ENCODE results near the gene POLK. TPM values are rescaled to one million over a fixed set of nuclear protein-coding genes. Genes with fewer than 3 reads are reported as not detected.

Gene POLK
- total and polyA plus RNA-seq, 7 experiments from 2014 or later, result 16.7 to 36.6 (median 23.0) TPM

DNA sequence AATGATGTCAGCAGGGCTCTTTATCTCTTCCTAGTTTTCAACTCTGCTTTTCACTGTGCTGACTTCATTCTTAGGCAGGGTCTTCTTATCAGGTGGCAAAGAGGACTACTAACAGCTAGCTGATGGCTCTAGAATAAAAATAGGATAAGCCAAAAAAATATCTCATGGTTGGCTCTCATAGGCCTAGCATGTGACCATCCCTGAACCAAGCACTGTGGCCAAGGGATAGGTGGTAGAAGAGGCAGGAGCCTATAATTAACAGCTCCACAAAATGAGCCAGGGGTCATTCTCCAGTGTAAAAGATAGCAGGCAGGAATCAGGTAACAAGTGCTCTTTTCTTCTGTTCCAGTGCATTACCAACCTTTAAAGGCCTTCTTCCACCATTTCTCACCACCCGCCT is 120.6 kb downstream of the POLK start:
- no peak for ATAC-seq
- Mint-ChIP-seq H3K27me3 (no peaks in the 10 kb centered on the region), H3K36me3 (peaks cover 0 to 16% (median 0%) of the 10 kb centered on the region in 5 donors), H3K27ac (no peak overlapping the region), H3K4me3 (no peak overlapping the region), H3K9me3 (peaks cover 0 to 6% (median 0%) of the 10 kb centered on the region in 11 donors), H3K4me1 (no peaks in the 10 kb centered on the region)
- no peak for DNase-seq
- H3K27ac ChIP-seq (ENCODE audit: low read depth, low read length), result no peak overlapping the region
- H3K36me3 ChIP-seq (ENCODE audit: control insufficient read depth in 2 of 3, insufficient read depth in 3 of 3, low read length in 3 of 3), result no peaks in the 10 kb centered on the region
- H3K4me1 ChIP-seq (ENCODE audit: control insufficient read depth in 2 of 2, insufficient read depth in 2 of 2, low read length in 2 of 2), result no peaks in the 10 kb centered on the region
- POLR2A ChIA-PET, result no interaction called here
- no peaks in the 10 kb centered on the region for H3K9me3 ChIP-seq (ENCODE audit: control insufficient read depth in 2 of 3, low read length in 3 of 3)
- intact Hi-C loops (cut with micrococcal nuclease), result no loop called here
- CTCF ChIA-PET, result no interaction called here
- H3K27me3 ChIP-seq (ENCODE audit: control insufficient read depth in 2 of 2, insufficient read depth in 2 of 2, low read length in 2 of 2), result no peaks in the 10 kb centered on the region
- H3K4me3 ChIP-seq (ENCODE audit: low read length), result no peak overlapping the region

DNA sequence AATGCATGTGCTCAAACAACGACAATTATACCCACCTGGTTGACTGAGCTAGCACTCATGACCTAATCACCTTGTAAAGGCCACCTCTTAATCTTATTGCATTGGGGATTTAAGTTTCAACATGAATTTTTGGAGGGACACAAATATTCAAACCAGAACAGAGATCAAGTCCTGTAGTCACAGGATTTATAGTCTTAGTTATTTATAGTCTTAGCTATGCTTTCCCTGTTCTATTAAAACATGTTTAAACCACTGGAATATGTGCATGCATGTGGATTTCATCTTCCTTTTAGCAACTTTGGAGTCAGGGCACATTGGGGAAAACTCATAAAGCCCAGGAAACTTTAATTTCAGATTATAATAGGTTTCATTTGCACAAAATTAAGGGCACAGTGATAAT is 126.3 kb downstream of the POLK start:
- Histone ChIP-seq H3K4me1 (ENCODE audit: control insufficient read depth in 2 of 2, insufficient read depth in 2 of 2, low read length in 2 of 2) (no peaks in the 10 kb centered on the region), H3K27ac (ENCODE audit: low read depth, low read length) (no peak overlapping the region), H3K27me3 (ENCODE audit: control insufficient read depth in 2 of 2, insufficient read depth in 2 of 2, low read length in 2 of 2) (no peaks in the 10 kb centered on the region), H3K9me3 (ENCODE audit: control insufficient read depth in 2 of 3, low read length in 3 of 3) (no peaks in the 10 kb centered on the region), H3K36me3 (ENCODE audit: control insufficient read depth in 2 of 3, insufficient read depth in 3 of 3, low read length in 3 of 3) (no peaks in the 10 kb centered on the region), H3K4me3 (ENCODE audit: low read length) (no peak overlapping the region)
- Mint-ChIP-seq H3K36me3 (peaks cover 0 to 11% (median 0%) of the 10 kb centered on the region in 5 donors), H3K4me1 (no peaks in the 10 kb centered on the region), H3K4me3 (no peak overlapping the region), H3K27ac (no peak overlapping the region), H3K27me3 (no peaks in the 10 kb centered on the region), H3K9me3 (peaks cover 0 to 18% (median 4%) of the 10 kb centered on the region in 11 donors)
- CTCF ChIA-PET, result no interaction called here
- ATAC-seq (no peak), DNase-seq (no peak)
- intact Hi-C loops (cut with micrococcal nuclease), result no loop called here
- POLR2A ChIA-PET, result no interaction called here

DNA sequence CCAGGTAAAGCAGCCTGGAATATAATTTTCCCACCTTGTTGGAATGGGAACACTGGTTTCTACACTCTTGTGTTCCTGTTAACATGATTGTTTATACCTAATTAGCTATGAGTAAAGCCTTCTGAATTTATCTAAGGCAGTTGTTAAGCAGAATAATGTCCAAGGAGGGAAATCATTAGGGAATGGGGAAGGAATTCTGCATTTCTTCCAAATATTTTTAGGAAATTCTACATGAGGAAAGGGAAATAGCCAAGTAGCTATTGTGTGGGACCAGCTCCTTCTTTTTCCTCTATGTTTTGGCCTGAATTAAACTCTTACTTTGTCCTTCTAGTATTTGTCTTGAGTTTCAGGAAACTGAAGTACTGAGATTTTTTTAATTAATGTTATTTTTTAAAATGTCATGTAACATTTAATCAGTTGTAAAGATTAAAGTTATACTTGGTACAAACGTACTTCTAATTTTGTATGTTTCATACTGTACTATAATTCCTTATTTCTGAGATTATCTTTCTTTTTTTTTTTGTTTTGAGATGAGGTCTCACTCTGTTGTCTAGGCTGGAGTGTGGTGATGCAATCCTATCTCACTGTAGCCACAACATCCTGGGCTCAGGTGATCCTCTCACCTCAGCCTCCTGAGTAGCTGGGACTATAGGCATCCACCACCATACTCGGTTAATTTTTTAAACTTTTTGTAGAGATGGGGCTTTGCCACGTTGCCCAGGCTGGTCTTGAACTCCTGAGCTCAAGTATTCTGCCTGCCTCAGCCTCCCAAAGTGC is 128.0 kb downstream of the POLK start:
- DNase-seq, result no peak
- ChIA-PET POLR2A (interaction anchor here (0.6 kb wide), 1 partner anchor 26 kb away, joined by 4 read pairs; no protein-coding TSS in a partner anchor), CTCF (interaction anchor here (0.8 kb wide), 1 partner anchor 812 kb away, joined by 3 read pairs; no protein-coding TSS in a partner anchor)
- H3K27me3 Mint-ChIP-seq, result no peaks in the 10 kb centered on the region
- Histone ChIP-seq H3K4me3 (ENCODE audit: low read length) (no peak overlapping the region), H3K9me3 (ENCODE audit: control insufficient read depth in 2 of 3, low read length in 3 of 3) (no peaks in the 10 kb centered on the region), H3K27ac (ENCODE audit: low read depth, low read length) (no peak overlapping the region), H3K27me3 (ENCODE audit: control insufficient read depth in 2 of 2, insufficient read depth in 2 of 2, low read length in 2 of 2) (no peaks in the 10 kb centered on the region), H3K4me1 (ENCODE audit: control insufficient read depth in 2 of 2, insufficient read depth in 2 of 2, low read length in 2 of 2) (no peaks in the 10 kb centered on the region), H3K36me3 (ENCODE audit: control insufficient read depth in 2 of 3, insufficient read depth in 3 of 3, low read length in 3 of 3) (no peaks in the 10 kb centered on the region)
- no peak overlapping the region for H3K4me3 Mint-ChIP-seq
- no peak overlapping the region for H3K27ac Mint-ChIP-seq
- intact Hi-C loops (cut with micrococcal nuclease), result no loop called here
- peaks cover 0 to 11% (median 0%) of the 10 kb centered on the region in 5 donors for H3K36me3 Mint-ChIP-seq
- no peaks in the 10 kb centered on the region for H3K4me1 Mint-ChIP-seq
- ATAC-seq, result no peak
- H3K9me3 Mint-ChIP-seq, result peaks cover 0 to 18% (median 4%) of the 10 kb centered on the region in 11 donors

DNA sequence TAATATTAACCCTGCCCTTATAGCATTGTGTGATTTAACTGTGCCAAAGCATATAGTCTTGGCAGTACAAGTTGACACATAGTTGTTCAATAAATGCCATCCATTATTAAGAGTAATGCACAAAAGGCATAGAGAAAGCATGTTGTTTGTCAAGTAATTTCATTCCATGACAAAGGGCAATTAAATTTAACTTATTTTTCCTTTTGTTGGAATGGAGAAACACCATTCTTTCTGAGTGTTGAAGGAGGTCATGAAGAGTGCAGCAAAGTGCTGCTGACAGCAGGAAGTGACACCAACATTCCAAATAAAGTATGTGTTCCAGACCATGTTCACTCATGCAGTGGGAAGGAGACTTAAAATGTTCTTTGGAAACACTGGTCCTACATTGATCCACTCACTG is 128.7 kb downstream of the POLK start:
- ATAC-seq, result no peak
- Histone ChIP-seq H3K9me3 (ENCODE audit: control insufficient read depth in 2 of 3, low read length in 3 of 3) (no peaks in the 10 kb centered on the region), H3K27ac (ENCODE audit: low read depth, low read length) (no peak overlapping the region), H3K36me3 (ENCODE audit: control insufficient read depth in 2 of 3, insufficient read depth in 3 of 3, low read length in 3 of 3) (no peaks in the 10 kb centered on the region), H3K4me3 (ENCODE audit: low read length) (no peak overlapping the region), H3K27me3 (ENCODE audit: control insufficient read depth in 2 of 2, insufficient read depth in 2 of 2, low read length in 2 of 2) (no peaks in the 10 kb centered on the region), H3K4me1 (ENCODE audit: control insufficient read depth in 2 of 2, insufficient read depth in 2 of 2, low read length in 2 of 2) (no peaks in the 10 kb centered on the region)
- peaks cover 0 to 18% (median 2%) of the 10 kb centered on the region in 11 donors for H3K9me3 Mint-ChIP-seq
- no peak for DNase-seq
- H3K4me3 Mint-ChIP-seq, result no peak overlapping the region
- intact Hi-C loops (cut with micrococcal nuclease), result no loop called here
- H3K27ac Mint-ChIP-seq, result no peak overlapping the region
- ChIA-PET POLR2A (no interaction called here), CTCF (no interaction called here)
- no peaks in the 10 kb centered on the region for H3K4me1 Mint-ChIP-seq
- no peaks in the 10 kb centered on the region for H3K27me3 Mint-ChIP-seq
- peaks cover 0 to 11% (median 0%) of the 10 kb centered on the region in 5 donors for H3K36me3 Mint-ChIP-seq

DNA sequence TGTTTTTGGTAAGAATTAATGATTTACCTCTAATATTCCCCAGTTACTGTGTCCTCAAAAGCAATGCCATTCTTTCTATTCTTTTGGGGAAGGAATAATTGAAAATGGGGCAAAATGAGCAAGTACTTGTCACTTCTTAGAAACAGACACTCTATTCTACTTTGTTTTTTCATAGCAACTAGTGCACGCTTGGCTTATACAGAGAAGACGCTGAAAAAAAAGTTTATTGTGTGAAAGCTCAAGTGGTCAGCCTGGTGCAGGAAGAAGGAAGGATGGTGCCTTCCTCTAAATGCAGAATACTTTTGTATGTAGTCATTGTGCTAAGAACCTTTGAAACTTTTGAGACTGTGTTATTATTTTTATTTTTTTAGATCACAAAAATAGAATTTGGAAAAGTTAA is 129.1 kb downstream of the POLK start:
- Histone ChIP-seq H3K27ac (ENCODE audit: low read depth, low read length) (no peak overlapping the region), H3K4me3 (ENCODE audit: low read length) (no peak overlapping the region), H3K27me3 (ENCODE audit: control insufficient read depth in 2 of 2, insufficient read depth in 2 of 2, low read length in 2 of 2) (no peaks in the 10 kb centered on the region), H3K9me3 (ENCODE audit: control insufficient read depth in 2 of 3, low read length in 3 of 3) (no peaks in the 10 kb centered on the region), H3K4me1 (ENCODE audit: control insufficient read depth in 2 of 2, insufficient read depth in 2 of 2, low read length in 2 of 2) (no peaks in the 10 kb centered on the region), H3K36me3 (ENCODE audit: control insufficient read depth in 2 of 3, insufficient read depth in 3 of 3, low read length in 3 of 3) (no peaks in the 10 kb centered on the region)
- no peaks in the 10 kb centered on the region for H3K27me3 Mint-ChIP-seq
- H3K9me3 Mint-ChIP-seq, result peaks cover 0 to 18% (median 2%) of the 10 kb centered on the region in 11 donors
- ChIA-PET POLR2A (no interaction called here), CTCF (no interaction called here)
- H3K4me1 Mint-ChIP-seq, result no peaks in the 10 kb centered on the region
- H3K36me3 Mint-ChIP-seq, result peaks cover 0 to 7% (median 0%) of the 10 kb centered on the region in 5 donors
- intact Hi-C loops (cut with micrococcal nuclease), result no loop called here
- no peak overlapping the region for H3K4me3 Mint-ChIP-seq
- DNase-seq (no peak), ATAC-seq (no peak)
- H3K27ac Mint-ChIP-seq, result no peak overlapping the region

DNA sequence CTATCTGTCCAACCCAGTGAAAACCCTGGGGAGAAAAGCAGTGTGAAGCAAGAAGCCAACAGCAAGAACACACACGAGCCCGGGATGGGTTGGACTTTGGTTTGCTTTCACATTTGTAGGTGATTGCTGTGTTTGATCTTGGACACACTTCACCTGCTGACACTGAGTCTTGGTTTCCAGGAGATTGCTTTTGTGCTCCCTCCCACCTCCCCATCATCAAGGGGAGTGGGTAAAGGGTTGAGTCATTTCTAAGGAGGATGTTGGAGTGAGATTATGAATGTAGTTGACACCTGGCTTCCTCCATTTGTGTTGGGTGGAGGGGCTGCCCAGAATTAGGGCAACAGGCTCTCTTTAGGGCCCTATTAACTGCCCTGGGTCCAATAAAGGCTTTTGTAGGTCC is 137.0 kb downstream of the POLK start:
- no peaks in the 10 kb centered on the region for H3K27me3 Mint-ChIP-seq
- CTCF ChIA-PET, result no interaction called here

More for the DNA sequence above, 137.0 kb downstream of the POLK start:
- ATAC-seq, result no peak
- H3K36me3 ChIP-seq (ENCODE audit: control insufficient read depth in 2 of 3, insufficient read depth in 3 of 3, low read length in 3 of 3), result no peaks in the 10 kb centered on the region
- H3K27me3 ChIP-seq (ENCODE audit: control insufficient read depth in 2 of 2, insufficient read depth in 2 of 2, low read length in 2 of 2), result no peaks in the 10 kb centered on the region
- H3K27ac ChIP-seq (ENCODE audit: low read depth, low read length), result no peak overlapping the region
- POLR2A ChIA-PET, result no interaction called here
- intact Hi-C loops (cut with micrococcal nuclease), result no loop called here
- no peak for DNase-seq
- Mint-ChIP-seq H3K9me3 (peaks cover 0 to 7% (median 2%) of the 10 kb centered on the region in 11 donors), H3K4me3 (no peak overlapping the region), H3K27ac (no peak overlapping the region), H3K4me1 (peaks cover 0 to 6% (median 0%) of the 10 kb centered on the region in 7 donors), H3K36me3 (peaks cover 0 to 4% (median 0%) of the 10 kb centered on the region in 5 donors)
- no peaks in the 10 kb centered on the region for H3K9me3 ChIP-seq (ENCODE audit: control insufficient read depth in 2 of 3, low read length in 3 of 3)
- no peak overlapping the region for H3K4me3 ChIP-seq (ENCODE audit: low read length)
- no peaks in the 10 kb centered on the region for H3K4me1 ChIP-seq (ENCODE audit: control insufficient read depth in 2 of 2, insufficient read depth in 2 of 2, low read length in 2 of 2)

All from naive thymus-derived CD4-positive, alpha-beta T cell (primary cell).